BJ (cell line): ENCODE measurements around the gene DACH1. TPM values are rescaled to one million over a fixed set of nuclear protein-coding genes. Genes with fewer than 3 reads are reported as not detected.

ENCODE experiments used
- CTCF ChIA-PET: fragments of 350-600 bp; formaldehyde crosslinking; extraction: SDS; loops from one replicate; lab custom pipeline; 2021; ENCODE audit warnings: antibody characterized with exemption, inconsistent platforms; lab: Yijun Ruan, JAX
- POLR2A ChIA-PET: fragments of 300-600 bp; sonication (Branson Sonifier 250); formaldehyde crosslinking; extraction: SDS; loops from one replicate; lab custom pipeline; 2021; ENCODE audit warnings: antibody characterized with exemption; lab: Charles Lee
- DNase-seq: peaks from one replicate; pipeline ENCODE4 v3.0.0-alpha.2; 2011; ENCODE audit warnings: low read depth
- H3K27me3 ChIP-seq: 2 replicates; pipeline ENCODE4 v1.6.0; 2011; ENCODE audit warnings: low read length; ENCODE audit not compliant: control insufficient read depth, insufficient read depth
- H3K36me3 ChIP-seq: 2 replicates; pipeline ENCODE4 v1.5.1; 2011; ENCODE audit warnings: low read length; ENCODE audit not compliant: control insufficient read depth, insufficient read depth
- H3K4me3 ChIP-seq: 2 replicates; pipeline ENCODE4 v1.5.1; 2011; ENCODE audit warnings: low read depth, mild to moderate bottlenecking, control low read depth, low read length
- polyA plus RNA-seq: library from polyadenylated mRNA; depleted of rRNA; stranded (reverse); fragments of >200 nt; gene quantifications from 2 replicates; pipeline ENCODE4 v1.2.3, GENCODE V29; 2011
- TF ChIP-seq, protein P1 (sequence below): IDR thresholded peaks from 2 replicates; pipeline ENCODE4 v1.5.1; 2011; ENCODE audit warnings: low read depth, mild to moderate bottlenecking, control low read depth, inconsistent platforms, low read length, moderate library complexity; ENCODE audit not compliant: insufficient read depth

The DACH1 gene
- polyA plus RNA-seq, 1 experiment = 0.01 TPM

DNA sequence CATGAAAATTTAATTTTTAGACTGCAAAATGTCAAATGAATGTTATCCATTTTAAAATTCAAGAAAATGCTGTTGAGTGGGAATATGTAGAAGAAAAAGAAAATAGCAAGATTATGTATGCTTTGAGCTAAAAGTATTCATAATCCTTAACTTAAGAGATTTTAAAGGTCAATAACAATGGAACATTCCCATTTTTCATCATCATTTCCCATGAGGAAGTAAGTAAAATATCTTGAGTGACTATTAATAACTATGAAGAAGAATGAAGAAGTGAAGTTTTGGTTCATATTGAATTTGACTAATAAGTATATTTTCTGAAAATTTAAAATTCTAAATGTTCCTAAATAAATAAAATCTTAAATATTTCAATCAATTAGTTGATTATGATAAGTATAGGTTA is 273.4 kb downstream of the DACH1 start:
- DNase-seq = no peak
- TF ChIP-seq, protein P1, sequence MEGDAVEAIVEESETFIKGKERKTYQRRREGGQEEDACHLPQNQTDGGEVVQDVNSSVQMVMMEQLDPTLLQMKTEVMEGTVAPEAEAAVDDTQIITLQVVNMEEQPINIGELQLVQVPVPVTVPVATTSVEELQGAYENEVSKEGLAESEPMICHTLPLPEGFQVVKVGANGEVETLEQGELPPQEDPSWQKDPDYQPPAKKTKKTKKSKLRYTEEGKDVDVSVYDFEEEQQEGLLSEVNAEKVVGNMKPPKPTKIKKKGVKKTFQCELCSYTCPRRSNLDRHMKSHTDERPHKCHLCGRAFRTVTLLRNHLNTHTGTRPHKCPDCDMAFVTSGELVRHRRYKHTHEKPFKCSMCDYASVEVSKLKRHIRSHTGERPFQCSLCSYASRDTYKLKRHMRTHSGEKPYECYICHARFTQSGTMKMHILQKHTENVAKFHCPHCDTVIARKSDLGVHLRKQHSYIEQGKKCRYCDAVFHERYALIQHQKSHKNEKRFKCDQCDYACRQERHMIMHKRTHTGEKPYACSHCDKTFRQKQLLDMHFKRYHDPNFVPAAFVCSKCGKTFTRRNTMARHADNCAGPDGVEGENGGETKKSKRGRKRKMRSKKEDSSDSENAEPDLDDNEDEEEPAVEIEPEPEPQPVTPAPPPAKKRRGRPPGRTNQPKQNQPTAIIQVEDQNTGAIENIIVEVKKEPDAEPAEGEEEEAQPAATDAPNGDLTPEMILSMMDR = no peak
- POLR2A ChIA-PET = no interaction called here
- CTCF ChIA-PET = no interaction called here
- Histone ChIP-seq H3K4me3 (no peak overlapping the region), H3K36me3 (no peaks in the 10 kb centered on the region), H3K27me3 (no peaks in the 10 kb centered on the region)

DNA sequence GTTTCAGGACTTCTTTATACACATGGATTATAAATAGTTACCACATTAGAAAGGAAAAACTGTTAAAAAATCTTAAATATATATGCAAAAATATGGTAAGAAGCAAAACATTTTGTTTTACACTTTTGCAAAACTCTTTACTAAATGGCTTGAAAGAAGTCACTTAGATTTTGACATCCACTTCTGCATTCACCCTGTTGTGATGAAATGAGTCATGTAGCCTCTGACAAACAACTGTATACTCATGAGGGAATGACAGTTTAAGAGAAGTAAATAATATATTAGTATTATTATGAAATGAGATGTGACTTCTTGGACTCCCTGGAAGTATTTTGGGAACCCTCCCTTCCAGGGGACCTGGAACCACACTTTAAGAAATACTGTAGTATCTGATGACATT is 275.6 kb downstream of the DACH1 start:
- TF ChIP-seq, protein P1 = no peak
- POLR2A ChIA-PET = no interaction called here
- Histone ChIP-seq H3K36me3 (no peaks in the 10 kb centered on the region), H3K4me3 (no peak overlapping the region), H3K27me3 (no peaks in the 10 kb centered on the region)
- CTCF ChIA-PET = no interaction called here
- DNase-seq = no peak

DNA sequence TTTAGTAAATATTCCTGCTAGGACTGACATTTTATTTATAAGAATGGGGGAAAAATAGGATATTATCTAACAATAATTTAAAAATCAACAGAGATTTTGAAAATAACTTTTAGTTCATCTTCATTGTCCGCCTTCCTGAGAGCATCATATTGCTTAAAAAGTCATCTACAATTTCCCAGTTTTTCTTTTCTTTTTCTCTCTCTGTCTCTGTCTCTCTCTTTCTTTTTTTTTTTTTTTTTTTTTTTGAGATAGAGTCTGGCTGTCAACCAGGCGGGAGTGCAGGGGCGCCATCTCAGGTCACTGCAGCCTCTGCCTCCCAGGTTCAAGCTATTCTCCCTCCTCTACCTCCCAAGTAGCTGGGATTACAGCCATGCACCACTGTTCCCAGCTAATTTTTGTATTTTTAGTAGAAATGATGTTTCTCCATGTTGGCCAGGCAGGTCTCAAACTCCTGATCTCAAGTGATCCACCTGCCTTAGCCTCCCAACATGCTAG is 276.3 kb downstream of the DACH1 start:
- Histone ChIP-seq H3K27me3 (no peaks in the 10 kb centered on the region), H3K36me3 (no peaks in the 10 kb centered on the region), H3K4me3 (no peak overlapping the region)
- TF ChIP-seq, protein P1 = no peak
- CTCF ChIA-PET = no interaction called here
- POLR2A ChIA-PET = no interaction called here
- DNase-seq = no peak

DNA sequence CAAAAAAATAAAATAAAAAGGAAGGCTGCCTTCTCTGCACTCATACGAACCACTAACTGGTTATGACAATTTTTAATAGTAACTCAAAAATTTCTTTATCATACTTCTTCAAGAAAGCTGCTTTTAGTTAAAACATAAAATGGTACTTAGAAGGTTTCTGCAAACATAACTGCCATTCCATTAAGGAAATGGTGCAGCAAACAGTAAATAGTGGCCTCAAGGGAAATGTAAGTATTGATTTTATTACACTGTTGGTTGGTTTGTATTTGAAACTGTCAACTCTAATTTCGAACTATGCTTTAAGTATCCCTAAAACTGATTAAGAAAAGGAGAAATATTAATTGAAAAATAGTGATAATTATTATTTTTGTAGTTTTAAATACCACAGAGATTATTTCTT is 278.0 kb downstream of the DACH1 start:
- ChIA-PET CTCF (no interaction called here), POLR2A (no interaction called here)
- TF ChIP-seq, protein P1 = no peak
- no peak overlapping the region for H3K4me3 ChIP-seq
- DNase-seq = no peak
- H3K27me3 ChIP-seq = no peaks in the 10 kb centered on the region
- H3K36me3 ChIP-seq = no peaks in the 10 kb centered on the region

DNA sequence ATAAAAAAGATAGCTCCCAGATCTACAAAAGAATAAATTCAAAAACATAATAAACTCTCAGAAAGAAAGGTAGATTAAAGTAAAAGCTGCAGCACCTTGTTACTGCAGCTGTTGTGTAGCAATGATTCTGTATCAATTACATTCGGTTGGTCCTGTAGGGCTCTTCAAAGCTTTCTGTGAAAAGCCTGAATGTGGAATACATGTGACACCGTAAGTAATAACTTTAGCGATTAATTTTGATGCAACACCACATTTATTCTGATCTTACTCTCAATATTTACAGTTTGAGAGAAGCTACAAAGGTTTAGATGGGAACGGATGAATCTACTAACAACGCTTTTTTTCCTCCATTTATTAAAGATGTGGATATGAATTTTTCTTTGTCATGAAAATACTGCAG is 279.2 kb downstream of the DACH1 start:
- TF ChIP-seq, protein P1 = no peak
- ChIA-PET CTCF (no interaction called here), POLR2A (no interaction called here)
- no peaks in the 10 kb centered on the region for H3K36me3 ChIP-seq
- no peak for DNase-seq
- H3K4me3 ChIP-seq = no peak overlapping the region
- H3K27me3 ChIP-seq = no peaks in the 10 kb centered on the region
